Activated naive CD4-positive, alpha-beta T cell treated with anti-CD3 and anti-CD28 coated beads, Interleukin-2, amount 50 U/mL, for 72 hours (primary cell): ENCODE results near the gene SPEF2. TPM values are rescaled to one million over a fixed set of nuclear protein-coding genes. Genes with fewer than 3 reads are reported as not detected.

ENCODE experiments used
- ATAC-seq, 2 donors: fragments of 150-1000 bp; cut with Tn5 transposase; 2 replicates each; pipeline ENCODE4 v1.10.0; 2021; ENCODE audit warnings: mild to moderate bottlenecking in 2 of 2, moderate library complexity in 2 of 2
- DNase-seq, 2 donors: peaks; one replicate each; pipeline ENCODE4 v3.0.0; 2021 to 2022; ENCODE audit warnings: low spot score in 2 of 2
- H3K27ac Mint-ChIP-seq, 2 donors: one replicate each; pipeline ENCODE4 v1.8.0; 2022; ENCODE audit warnings: mild to moderate bottlenecking in 2 of 2, mixed read lengths in 2 of 2
- H3K36me3 Mint-ChIP-seq, 2 donors: one replicate each; pipeline ENCODE4 v1.8.0; 2022; ENCODE audit warnings: mixed read lengths in 2 of 2
- H3K9me3 Mint-ChIP-seq, 2 donors: one replicate each; pipeline ENCODE4 v1.8.0; 2022; ENCODE audit warnings: mixed read lengths in 2 of 2
- total RNA-seq, 2 donors: library from RNA; stranded (reverse); gene quantifications; one replicate each; pipeline ENCODE4 v1.2.3, GENCODE V29; 2022

Gene SPEF2
- total RNA-seq, 2 donors from 2014 or later: 3.2 to 31.2 TPM

- H3K36me3 Mint-ChIP-seq: peaks cover 20 to 56% of the 10 kb centered on the region in 2 donors
- H3K27ac Mint-ChIP-seq: no peak overlapping the region
- DNase-seq (no peak), ATAC-seq (no peak)
- peaks cover 13 to 27% of the 10 kb centered on the region in 2 donors for H3K9me3 Mint-ChIP-seq
Measured at GRCh38 chr5:35741971-35742370, 124.3 kb downstream of the SPEF2 start.

- peaks cover 34 to 57% of the 10 kb centered on the region in 2 donors for H3K36me3 Mint-ChIP-seq
- H3K9me3 Mint-ChIP-seq: peaks cover 15 to 41% of the 10 kb centered on the region in 2 donors
- no peak for ATAC-seq
- no peak for DNase-seq
- H3K27ac Mint-ChIP-seq: no peak overlapping the region
Measured at GRCh38 chr5:35743644-35744043, 126.0 kb downstream of the SPEF2 start.

GRCh38 chr5:35745193-35745592, 127.5 kb downstream of the SPEF2 start:
- Mint-ChIP-seq H3K36me3 (peaks cover 34 to 57% of the 10 kb centered on the region in 2 donors), H3K27ac (peak overlapping the region; percentile 26 to 49), H3K9me3 (peaks cover 15 to 38% of the 10 kb centered on the region in 2 donors)
- ATAC-seq: no peak
- DNase-seq: no peak

GRCh38 chr5:35745660-35746059, 128.0 kb downstream of the SPEF2 start:
- ATAC-seq: no peak
- peak overlapping the region; percentile 26 to 49 for H3K27ac Mint-ChIP-seq
- peaks cover 34 to 60% of the 10 kb centered on the region in 2 donors for H3K36me3 Mint-ChIP-seq
- DNase-seq: no peak
- peaks cover 15 to 38% of the 10 kb centered on the region in 2 donors for H3K9me3 Mint-ChIP-seq

- ATAC-seq (no peak), DNase-seq (no peak)
- peaks cover 3 to 19% of the 10 kb centered on the region in 2 donors for H3K9me3 Mint-ChIP-seq
- peaks cover 13 to 43% of the 10 kb centered on the region in 2 donors for H3K36me3 Mint-ChIP-seq
- no peak overlapping the region for H3K27ac Mint-ChIP-seq
Measured at GRCh38 chr5:35752012-35752411, 134.3 kb downstream of the SPEF2 start.

GRCh38 chr5:35753500-35753899, 135.8 kb downstream of the SPEF2 start:
- H3K9me3 Mint-ChIP-seq: peaks cover 0 to 5% of the 10 kb centered on the region in 2 donors
- ATAC-seq: no peak

GRCh38 chr5:35754481-35754880, 136.8 kb downstream of the SPEF2 start:
- DNase-seq: no peak
- peaks cover 0 to 3% of the 10 kb centered on the region in 2 donors for H3K9me3 Mint-ChIP-seq
- H3K36me3 Mint-ChIP-seq: peaks cover 0 to 21% of the 10 kb centered on the region in 2 donors
- H3K27ac Mint-ChIP-seq: no peak overlapping the region
- no peak for ATAC-seq

More at GRCh38 chr5:35753500-35753899, 135.8 kb downstream of the SPEF2 start:
- Mint-ChIP-seq H3K27ac (no peak overlapping the region), H3K36me3 (peaks cover 0 to 28% of the 10 kb centered on the region in 2 donors)
- no peak for DNase-seq

GRCh38 chr5:35755966-35756365, 138.3 kb downstream of the SPEF2 start:
- no peak overlapping the region for H3K27ac Mint-ChIP-seq
- DNase-seq (no peak), ATAC-seq (no peak)
- peaks cover 0 to 11% of the 10 kb centered on the region in 2 donors for H3K36me3 Mint-ChIP-seq
- H3K9me3 Mint-ChIP-seq: peaks cover 0 to 3% of the 10 kb centered on the region in 2 donors

- DNase-seq: no peak
- peaks cover 0 to 18% of the 10 kb centered on the region in 2 donors for H3K36me3 Mint-ChIP-seq
- no peak overlapping the region for H3K27ac Mint-ChIP-seq
- H3K9me3 Mint-ChIP-seq: peaks cover 0 to 3% of the 10 kb centered on the region in 2 donors
- ATAC-seq: peak in 1 of 2 donors; percentile 54
Measured at GRCh38 chr5:35758151-35758724, 140.6 kb downstream of the SPEF2 start.

GRCh38 chr5:35761541-35761940, 143.9 kb downstream of the SPEF2 start:
- H3K9me3 Mint-ChIP-seq: no peaks in the 10 kb centered on the region
- H3K27ac Mint-ChIP-seq: peak overlapping the region in 1 of 2 donors; percentile 44
- ATAC-seq: no peak
- DNase-seq: no peak
- peaks cover 0 to 19% of the 10 kb centered on the region in 2 donors for H3K36me3 Mint-ChIP-seq

GRCh38 chr5:35762368-35762767, 144.7 kb downstream of the SPEF2 start:
- ATAC-seq: peak; percentile 40 to 70
- H3K9me3 Mint-ChIP-seq: no peaks in the 10 kb centered on the region
- DNase-seq: no peak
- peaks cover 0 to 19% of the 10 kb centered on the region in 2 donors for H3K36me3 Mint-ChIP-seq
- no peak overlapping the region for H3K27ac Mint-ChIP-seq

- H3K36me3 Mint-ChIP-seq: peaks cover 0 to 26% of the 10 kb centered on the region in 2 donors
- peaks cover 0 to under 1% of the 10 kb centered on the region in 2 donors for H3K9me3 Mint-ChIP-seq
- no peak for ATAC-seq
- DNase-seq: no peak
- no peak overlapping the region for H3K27ac Mint-ChIP-seq
Measured at GRCh38 chr5:35765921-35766320, 148.3 kb downstream of the SPEF2 start.

- peaks cover 5 to 34% of the 10 kb centered on the region in 2 donors for H3K36me3 Mint-ChIP-seq
- no peak overlapping the region for H3K27ac Mint-ChIP-seq
- no peak for DNase-seq
- H3K9me3 Mint-ChIP-seq: peaks cover 0 to 15% of the 10 kb centered on the region in 2 donors
- no peak for ATAC-seq
Measured at GRCh38 chr5:35771300-35771699, 153.6 kb downstream of the SPEF2 start.

GRCh38 chr5:35771839-35772238, 154.2 kb downstream of the SPEF2 start:
- Mint-ChIP-seq H3K27ac (no peak overlapping the region), H3K36me3 (peaks cover 5 to 34% of the 10 kb centered on the region in 2 donors), H3K9me3 (peaks cover 0 to 15% of the 10 kb centered on the region in 2 donors)
- DNase-seq: no peak
- ATAC-seq: no peak

- ATAC-seq (peak; percentile 84 to 94), DNase-seq (no peak)
- Mint-ChIP-seq H3K36me3 (peaks cover 5 to 31% of the 10 kb centered on the region in 2 donors), H3K27ac (peak overlapping the region; percentile 31 to 79), H3K9me3 (peaks cover 0 to 15% of the 10 kb centered on the region in 2 donors)
Measured at GRCh38 chr5:35773967-35774366, 156.3 kb downstream of the SPEF2 start.

GRCh38 chr5:35776757-35777156, 159.1 kb downstream of the SPEF2 start:
- Mint-ChIP-seq H3K27ac (peak overlapping the region in 1 of 2 donors; percentile 69), H3K36me3 (peaks cover 5 to 20% of the 10 kb centered on the region in 2 donors), H3K9me3 (peaks cover 0 to 8% of the 10 kb centered on the region in 2 donors)
- ATAC-seq (no peak), DNase-seq (no peak)

GRCh38 chr5:35777358-35778087, 159.9 kb downstream of the SPEF2 start:
- ATAC-seq (peak; percentile 29 to 52), DNase-seq (peak; percentile 61 to 69)
- peak overlapping the region; percentile 68 to 75 for H3K27ac Mint-ChIP-seq
- H3K9me3 Mint-ChIP-seq: peaks cover 0 to 8% of the 10 kb centered on the region in 2 donors
- peaks cover 5 to 14% of the 10 kb centered on the region in 2 donors for H3K36me3 Mint-ChIP-seq
